Fibroblast of skin of left biceps (primary cell): ENCODE measurements around the gene MAML2.
A peak's percentile ranks its signal among the peaks of the same experiment; 100 is the strongest.
"Not testable (repeated sequence)": the region's sequence is repeated elsewhere in the genome, so short reads cannot be mapped to it uniquely, and the experiment has no call there.

Source experiments
- DNase-seq, 2 experiments: peaks; one replicate each; pipeline ENCODE4 v3.0.0-alpha.2; 2013; ENCODE audit warnings: low read depth in 2 of 2

The MAML2 gene

GRCh38 chr11:96187822-96188221 is 155.2 kb downstream of the MAML2 start:
- peak in 1 of 2 experiments; percentile 64 for DNase-seq

GRCh38 chr11:96186806-96187205 is 156.2 kb downstream of the MAML2 start:
- no peak for DNase-seq

GRCh38 chr11:96185220-96185768 is 157.7 kb downstream of the MAML2 start:
- DNase-seq = no peak

- not testable (repeated sequence) for DNase-seq
Observed at GRCh38 chr11:96180937-96181336, 162.1 kb downstream of the MAML2 start.

- no peak for DNase-seq
Observed at GRCh38 chr11:96180341-96180740, 162.7 kb downstream of the MAML2 start.

- no peak for DNase-seq
Observed at GRCh38 chr11:96179905-96180304, 163.1 kb downstream of the MAML2 start.

GRCh38 chr11:96178887-96179279 is 164.1 kb downstream of the MAML2 start:
- DNase-seq = no peak

GRCh38 chr11:96178049-96178886 is 164.7 kb downstream of the MAML2 start:
- DNase-seq = no peak

- DNase-seq = no peak
Observed at GRCh38 chr11:96177146-96177545, 165.8 kb downstream of the MAML2 start.

- DNase-seq = no peak
Observed at GRCh38 chr11:96173906-96174305, 169.1 kb downstream of the MAML2 start.

- DNase-seq = no peak
Observed at GRCh38 chr11:96173422-96173821, 169.6 kb downstream of the MAML2 start.

GRCh38 chr11:96172604-96173003 is 170.4 kb downstream of the MAML2 start:
- peak in 1 of 2 experiments; percentile 68 for DNase-seq

GRCh38 chr11:96169250-96169649 is 173.7 kb downstream of the MAML2 start:
- no peak for DNase-seq

GRCh38 chr11:96168623-96169022 is 174.4 kb downstream of the MAML2 start:
- peak; percentile 84 to 85 for DNase-seq

GRCh38 chr11:96167787-96168186 is 175.2 kb downstream of the MAML2 start:
- DNase-seq = no peak

GRCh38 chr11:96167203-96167758 is 175.7 kb downstream of the MAML2 start:
- no peak for DNase-seq

- DNase-seq = peak; percentile 96
Observed at GRCh38 chr11:96162816-96163499, 180.0 kb downstream of the MAML2 start.

- DNase-seq = peak in 1 of 2 experiments; percentile 33
Observed at GRCh38 chr11:96161307-96162089, 181.5 kb downstream of the MAML2 start.

GRCh38 chr11:96160732-96161306 is 182.2 kb downstream of the MAML2 start:
- DNase-seq = no peak

- DNase-seq = no peak
Observed at GRCh38 chr11:96159968-96160367, 183.0 kb downstream of the MAML2 start.

- no peak for DNase-seq
Observed at GRCh38 chr11:96158126-96158525, 184.9 kb downstream of the MAML2 start.
